ENCODE measurements around the gene JHY. TPM values are rescaled to one million over a fixed set of nuclear protein-coding genes. Genes with fewer than 3 reads are reported as not detected.

The JHY gene
- total and polyA plus RNA-seq, 10 donors, result 1.0 to 5.6 (median 4.4) TPM

DNA sequence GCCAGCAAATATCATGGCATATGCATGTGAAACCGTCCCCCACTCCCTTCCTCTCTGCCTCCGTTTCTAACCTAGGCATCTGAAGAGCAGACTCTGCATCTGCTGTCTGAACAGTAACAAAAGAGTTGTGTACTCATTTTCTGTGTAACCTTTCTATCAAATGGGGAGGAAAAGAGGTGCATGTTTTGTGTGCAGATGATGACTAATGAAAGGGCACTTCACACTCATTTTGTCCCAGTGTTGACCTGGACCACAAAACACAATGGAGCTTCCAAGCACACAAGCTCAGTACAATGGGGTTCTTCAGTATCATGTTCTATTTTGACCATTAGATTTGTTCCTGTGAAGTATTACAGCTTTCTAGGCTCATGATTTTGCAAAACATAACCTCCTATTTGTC lies 13.0 kb downstream of the JHY start:
- TF ChIP-seq, protein P1, sequence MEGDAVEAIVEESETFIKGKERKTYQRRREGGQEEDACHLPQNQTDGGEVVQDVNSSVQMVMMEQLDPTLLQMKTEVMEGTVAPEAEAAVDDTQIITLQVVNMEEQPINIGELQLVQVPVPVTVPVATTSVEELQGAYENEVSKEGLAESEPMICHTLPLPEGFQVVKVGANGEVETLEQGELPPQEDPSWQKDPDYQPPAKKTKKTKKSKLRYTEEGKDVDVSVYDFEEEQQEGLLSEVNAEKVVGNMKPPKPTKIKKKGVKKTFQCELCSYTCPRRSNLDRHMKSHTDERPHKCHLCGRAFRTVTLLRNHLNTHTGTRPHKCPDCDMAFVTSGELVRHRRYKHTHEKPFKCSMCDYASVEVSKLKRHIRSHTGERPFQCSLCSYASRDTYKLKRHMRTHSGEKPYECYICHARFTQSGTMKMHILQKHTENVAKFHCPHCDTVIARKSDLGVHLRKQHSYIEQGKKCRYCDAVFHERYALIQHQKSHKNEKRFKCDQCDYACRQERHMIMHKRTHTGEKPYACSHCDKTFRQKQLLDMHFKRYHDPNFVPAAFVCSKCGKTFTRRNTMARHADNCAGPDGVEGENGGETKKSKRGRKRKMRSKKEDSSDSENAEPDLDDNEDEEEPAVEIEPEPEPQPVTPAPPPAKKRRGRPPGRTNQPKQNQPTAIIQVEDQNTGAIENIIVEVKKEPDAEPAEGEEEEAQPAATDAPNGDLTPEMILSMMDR (IDR thresholded peaks at IDR 0.05 in 8 of 11, conservative IDR thresholded peaks at IDR 0.05 in 3 of 11), result no peak
- no peak for TF ChIP-seq POLR2AphosphoS5 (IDR thresholded peaks at IDR 0.05)
- TF ChIP-seq POLR2A (IDR thresholded peaks at IDR 0.05), result no peak
- 80 to 94% (median 88%) methylated on average over 2 of the region's 2 CpGs for WGBS, 5 donors
- no peaks in the 10 kb centered on the region for H3K36me3 ChIP-seq
- DNase-seq, result no peak
- H3K27ac ChIP-seq, result no peak overlapping the region
- intact Hi-C loops (cut with DNase I; ENCODE audit: low total_unique reads), result no loop called here
- peaks cover 0 to 10% (median 0%) of the 10 kb centered on the region in 6 donors for H3K4me1 ChIP-seq
- H3K9me3 ChIP-seq, result no peaks in the 10 kb centered on the region
- H3K27me3 ChIP-seq (replicated peaks in 1 of 7), result no peaks in the 10 kb centered on the region
- no peak overlapping the region for H3K4me3 ChIP-seq

DNA sequence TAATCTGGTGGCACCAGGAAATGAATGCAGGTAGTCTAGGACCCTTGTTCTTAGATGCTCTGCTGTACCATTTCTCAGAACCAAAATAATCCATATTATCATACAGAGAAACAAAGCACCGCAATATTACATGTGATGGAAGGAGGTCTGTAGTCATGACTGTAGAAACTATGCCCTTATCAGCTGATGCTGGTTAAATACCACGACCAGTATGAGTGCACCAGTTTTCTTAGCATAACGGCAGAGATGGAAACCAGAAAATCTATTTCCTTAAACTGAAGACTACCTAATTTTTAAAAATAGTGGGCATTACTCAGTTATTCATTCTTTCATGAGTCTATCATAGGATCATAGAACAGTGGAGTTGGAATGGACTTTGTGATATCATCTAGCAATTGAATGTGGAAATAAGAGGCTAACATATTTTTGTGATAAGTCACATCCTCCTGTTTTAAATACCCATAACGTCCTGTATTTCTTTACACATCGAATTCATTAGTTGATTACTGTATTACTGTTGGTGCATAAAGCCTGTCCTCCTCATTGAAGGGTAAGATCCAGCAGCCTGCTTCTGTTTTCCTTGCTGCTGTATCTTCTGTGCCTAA lies 15.1 kb downstream of the JHY start:
- 71 to 83% (median 76%) methylated on average over 5 of the region's 5 CpGs for WGBS, 5 donors
- no peak for TF ChIP-seq POLR2A (IDR thresholded peaks at IDR 0.05)
- TF ChIP-seq POLR2AphosphoS5 (IDR thresholded peaks at IDR 0.05), result no peak
- TF ChIP-seq, protein P1 (IDR thresholded peaks at IDR 0.05 in 8 of 11, conservative IDR thresholded peaks at IDR 0.05 in 3 of 11), result no peak
- intact Hi-C loops (cut with DNase I; ENCODE audit: low total_unique reads), result no loop called here
- Histone ChIP-seq H3K4me3 (no peak overlapping the region), H3K9me3 (no peaks in the 10 kb centered on the region), H3K27me3 (replicated peaks in 1 of 7) (no peaks in the 10 kb centered on the region), H3K27ac (no peak overlapping the region), H3K4me1 (peaks cover 0 to 10% (median 0%) of the 10 kb centered on the region in 6 donors), H3K36me3 (no peaks in the 10 kb centered on the region)
- DNase-seq, result no peak

DNA sequence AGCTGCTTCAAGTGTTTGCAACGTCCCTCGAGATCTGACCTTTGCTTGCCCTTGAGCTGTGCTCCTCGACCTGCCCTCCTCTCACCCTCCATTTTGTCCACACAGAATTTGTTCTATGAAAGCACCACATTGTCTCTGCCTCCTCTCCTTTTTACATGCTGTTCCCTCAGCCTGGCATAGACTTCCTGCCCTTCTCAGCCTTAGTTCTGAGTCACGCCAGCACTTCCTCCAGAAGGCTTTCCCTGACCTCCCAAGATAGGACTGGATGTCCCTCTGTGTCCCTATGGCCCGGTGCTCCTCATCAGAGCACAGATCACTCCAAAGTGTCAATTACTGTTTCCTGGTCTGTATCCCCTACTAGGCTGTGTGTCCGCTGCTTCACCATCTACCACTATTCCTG lies 16.2 kb downstream of the JHY start:
- intact Hi-C loops (cut with DNase I; ENCODE audit: low total_unique reads), result no loop called here
- 52 to 60% (median 56%) methylated on average over 6 of the region's 6 CpGs for WGBS, 5 donors

DNA sequence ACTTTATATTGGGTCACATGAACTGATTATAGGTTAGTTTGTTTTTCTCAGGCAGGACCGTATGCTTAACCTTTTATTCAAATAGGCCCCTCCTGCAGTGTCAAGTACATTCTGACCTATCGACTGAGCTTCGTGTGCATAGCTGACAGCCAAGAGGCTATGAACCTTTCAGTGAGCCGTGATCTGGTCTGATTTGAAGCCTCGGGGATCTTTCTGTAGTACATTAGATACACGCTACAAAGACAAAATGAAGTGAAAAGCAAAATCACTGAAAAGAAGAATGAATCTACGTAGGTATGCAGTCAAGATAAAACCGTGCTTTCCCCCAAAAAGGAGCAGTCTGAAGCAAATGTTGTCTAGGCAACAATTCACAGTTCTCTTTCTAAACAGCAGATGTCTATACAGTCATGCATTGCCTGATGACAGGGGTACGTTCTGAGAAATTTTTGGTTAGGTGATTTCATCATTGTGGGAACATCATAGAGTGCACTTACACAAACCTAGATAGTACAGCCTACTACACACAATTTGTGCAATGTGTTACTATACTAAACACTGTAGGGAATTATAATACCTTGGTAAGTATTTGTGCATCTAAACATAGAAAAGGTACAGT lies 18.1 kb downstream of the JHY start:
- intact Hi-C loops (cut with DNase I; ENCODE audit: low total_unique reads), result no loop called here
- no peak overlapping the region for H3K27ac ChIP-seq
- 72 to 88% (median 84%) methylated on average over 9 of the region's 9 CpGs for WGBS, 5 donors

More for the DNA sequence above, 16.2 kb downstream of the JHY start:
- TF ChIP-seq, protein P1 (IDR thresholded peaks at IDR 0.05 in 8 of 11, conservative IDR thresholded peaks at IDR 0.05 in 3 of 11), result no peak
- TF ChIP-seq POLR2AphosphoS5 (IDR thresholded peaks at IDR 0.05) (peak in 1 of 3 donors; percentile 9), POLR2A (IDR thresholded peaks at IDR 0.05) (no peak)
- no peaks in the 10 kb centered on the region for H3K9me3 ChIP-seq
- peaks cover 0 to 10% (median 0%) of the 10 kb centered on the region in 6 donors for H3K4me1 ChIP-seq
- H3K27me3 ChIP-seq (replicated peaks in 1 of 7), result no peaks in the 10 kb centered on the region
- H3K36me3 ChIP-seq, result peaks cover 0 to 2% (median 0%) of the 10 kb centered on the region in 6 donors
- DNase-seq, result no peak
- H3K4me3 ChIP-seq, result no peak overlapping the region
- H3K27ac ChIP-seq, result no peak overlapping the region

More for the DNA sequence above, 18.1 kb downstream of the JHY start:
- no peaks in the 10 kb centered on the region for H3K27me3 ChIP-seq (replicated peaks in 1 of 7)
- peaks cover 0 to 15% (median 0%) of the 10 kb centered on the region in 6 donors for H3K36me3 ChIP-seq
- H3K9me3 ChIP-seq, result no peaks in the 10 kb centered on the region
- TF ChIP-seq POLR2A (IDR thresholded peaks at IDR 0.05) (no peak), POLR2AphosphoS5 (IDR thresholded peaks at IDR 0.05) (no peak)
- TF ChIP-seq, protein P1 (IDR thresholded peaks at IDR 0.05 in 8 of 11, conservative IDR thresholded peaks at IDR 0.05 in 3 of 11), result no peak
- no peak overlapping the region for H3K4me3 ChIP-seq
- DNase-seq, result no peak
- H3K4me1 ChIP-seq, result peaks cover 0 to 10% (median 0%) of the 10 kb centered on the region in 6 donors

Data from spleen (tissue), 11 donors.